HG03196 (cell line): ENCODE measurements around the gene SEMA4A.
"Not testable (repeated sequence)": the region's sequence is repeated elsewhere in the genome, so short reads cannot be mapped to it uniquely, and the experiment has no call there.

Experiments
- ATAC-seq: cut with Tn5 transposase; IDR thresholded peaks from one replicate; pipeline ENCODE4 v1.9.1; 2021; ENCODE audit not compliant: unreplicated experiment

The SEMA4A gene

DNA sequence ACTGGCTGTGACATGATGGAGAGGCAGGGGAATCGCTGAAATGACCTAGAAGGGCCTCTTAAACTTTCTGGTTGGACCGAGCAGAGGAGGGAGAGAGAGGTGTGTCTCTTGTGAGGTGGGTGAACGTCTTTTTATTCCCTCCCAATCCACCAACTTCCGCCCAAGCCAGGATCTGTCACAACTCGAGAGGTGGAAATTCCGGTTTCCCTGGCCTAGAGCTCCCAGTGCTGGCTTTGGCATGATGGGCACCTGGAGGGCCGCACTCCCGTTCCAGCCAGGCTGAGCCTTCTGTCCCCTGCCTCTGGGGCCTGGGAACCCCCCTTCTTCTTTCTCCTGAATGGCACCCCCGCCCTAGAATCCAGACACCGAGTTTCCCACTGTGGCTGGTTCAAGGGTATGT, at the start of gene SEMA4A:
Gene SEMA4A, plus strand, starts transcription at position 224 of the 400 bp plus-strand sequence. CDS start 994 bp downstream, outside the sequence.
- no peak for ATAC-seq

- ATAC-seq, result no peak
Measured at GRCh38 chr1:156104065-156104810, 49.1 kb upstream of the SEMA4A start.

GRCh38 chr1:156104861-156105832, 48.2 kb upstream of the SEMA4A start:
- no peak for ATAC-seq

DNA sequence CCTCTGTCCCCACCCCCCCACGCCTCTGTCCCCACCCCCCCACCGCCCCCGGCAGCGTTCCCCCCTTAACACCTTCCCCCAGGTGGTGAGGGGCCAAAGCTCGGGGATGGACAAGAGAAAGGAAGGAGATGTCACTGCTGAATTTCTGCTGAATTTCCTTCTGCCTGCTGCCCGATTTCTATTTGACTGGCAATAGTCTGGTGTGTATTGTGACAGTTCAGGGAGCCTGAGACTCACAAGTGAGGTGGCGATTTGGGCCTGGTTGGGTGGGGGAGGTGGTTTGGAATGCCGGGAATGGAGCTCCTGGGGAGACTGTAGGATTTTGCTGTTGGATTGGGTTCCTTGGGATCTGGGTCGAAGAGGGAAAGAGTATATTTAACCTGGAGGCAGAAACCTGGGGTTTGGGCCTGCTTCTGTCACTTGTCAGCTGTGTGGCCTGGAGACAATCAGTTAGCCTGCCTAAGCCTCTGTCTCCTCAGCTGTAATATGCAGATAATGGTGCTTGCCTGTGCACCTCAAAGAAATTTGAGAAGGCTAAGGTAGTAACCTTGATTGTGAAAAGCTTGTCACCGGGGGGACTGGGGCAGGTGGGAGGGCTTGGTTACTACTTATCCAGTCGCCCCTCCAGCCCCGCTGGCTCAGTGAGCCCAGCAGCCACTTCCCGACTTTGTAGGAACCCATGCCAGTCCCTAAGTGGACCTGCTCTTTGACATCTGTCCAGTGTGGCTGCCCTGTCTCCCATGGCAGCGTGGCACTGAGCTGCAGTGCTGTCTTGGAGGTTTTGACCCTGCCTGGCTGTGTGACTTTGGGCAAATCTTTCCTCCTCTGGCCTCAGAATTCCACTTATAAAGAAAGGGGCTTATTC, 46.5 kb upstream of the SEMA4A start:
- ATAC-seq, result no peak

DNA sequence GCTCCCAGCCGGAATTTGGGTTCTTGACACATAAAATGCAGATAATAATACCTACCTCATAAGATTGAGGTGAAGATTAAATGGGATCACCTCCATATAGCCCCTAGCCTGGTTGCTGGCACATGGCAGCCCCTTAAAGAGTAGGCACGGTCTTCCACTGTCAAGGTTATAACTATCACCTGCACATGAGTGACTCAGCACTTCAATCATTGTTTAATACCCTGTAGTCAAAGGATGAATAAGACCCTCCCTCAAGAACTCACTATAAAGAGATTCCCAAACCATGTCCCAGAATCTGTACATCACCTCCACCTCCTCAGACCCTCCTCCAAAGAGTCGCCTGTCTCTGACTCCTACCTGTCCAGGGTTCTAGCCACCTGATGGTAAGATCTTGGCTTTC, 45.3 kb upstream of the SEMA4A start:
- no peak for ATAC-seq

DNA sequence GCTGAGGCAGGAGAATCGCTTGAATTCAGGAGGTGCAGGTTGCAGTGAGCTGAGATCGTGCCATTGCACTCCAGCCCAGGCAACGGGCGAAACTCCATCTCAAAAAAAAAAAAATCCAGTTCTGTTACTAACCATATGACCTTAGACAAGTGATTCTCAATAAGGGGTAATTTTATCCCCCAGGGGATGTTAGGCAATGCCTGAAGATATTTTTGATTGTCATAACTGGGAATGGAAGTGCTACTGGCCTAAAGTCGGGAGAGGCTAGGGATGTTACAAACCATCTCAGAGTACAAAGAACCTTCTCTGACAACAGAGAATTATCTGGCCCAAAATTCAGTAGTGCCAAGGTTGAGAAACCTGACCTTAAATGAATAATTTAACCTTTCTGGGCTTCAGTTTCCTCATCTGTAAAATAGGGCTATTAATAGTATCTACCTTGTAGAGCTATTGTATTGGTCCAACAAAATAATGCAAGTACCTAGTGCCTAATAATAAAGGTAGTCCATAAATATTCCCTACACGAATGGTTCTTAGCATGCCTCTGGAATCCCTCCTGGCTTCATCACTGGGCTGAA, 44.6 kb upstream of the SEMA4A start:
- ATAC-seq, result no peak

DNA sequence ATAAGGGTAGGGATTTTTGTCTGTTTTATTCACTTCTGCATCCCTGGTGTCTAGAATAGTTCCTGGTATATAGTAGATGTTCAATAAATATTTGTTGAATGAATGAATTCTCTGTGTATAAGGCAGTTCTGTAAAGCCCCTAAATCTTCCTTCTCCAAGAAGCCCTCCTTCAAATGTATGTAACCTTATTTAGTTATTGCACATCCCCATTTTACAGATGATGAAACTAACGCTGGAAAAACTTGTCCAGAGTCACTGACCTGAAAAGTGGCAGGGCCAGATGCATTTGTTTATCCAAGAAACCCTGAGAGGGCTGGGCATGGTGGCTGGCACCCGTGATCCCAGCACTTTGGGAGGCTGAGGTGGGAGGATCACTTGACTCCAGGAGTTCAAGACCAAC, 43.1 kb upstream of the SEMA4A start:
- no peak for ATAC-seq

DNA sequence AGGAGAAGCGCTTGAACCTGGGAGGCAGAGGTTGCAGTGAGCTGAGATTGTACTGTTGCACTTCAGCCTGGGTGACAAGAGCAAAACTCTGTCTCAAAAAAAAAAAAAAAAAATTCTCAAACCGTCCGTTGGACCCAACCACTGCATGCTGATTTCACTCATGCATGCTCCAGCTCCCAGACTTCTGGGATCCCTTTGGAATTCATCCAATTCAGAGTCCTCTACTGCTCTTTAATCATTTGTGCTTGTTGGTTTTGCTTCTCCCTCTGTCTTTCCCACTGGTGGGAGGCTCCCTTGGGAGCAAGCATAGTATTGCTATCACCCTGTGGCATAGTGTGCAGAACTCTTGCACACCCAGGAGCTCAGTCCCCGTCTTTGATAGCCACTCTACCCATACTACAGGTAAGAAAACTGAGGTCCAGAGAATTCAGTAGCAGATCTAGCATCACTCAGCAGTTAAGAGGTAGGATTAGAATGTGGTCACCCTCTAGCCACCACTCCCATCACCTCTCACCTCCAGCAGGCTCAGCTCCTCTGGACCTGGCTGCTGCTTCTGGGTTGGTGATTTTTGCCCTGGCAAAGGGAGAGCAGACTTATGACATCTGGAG, 41.9 kb upstream of the SEMA4A start:
- no peak for ATAC-seq

- no peak for ATAC-seq
Measured at GRCh38 chr1:156112276-156113137, 40.9 kb upstream of the SEMA4A start.

GRCh38 chr1:156113282-156113950, 40.0 kb upstream of the SEMA4A start:
- ATAC-seq, result no peak

- peak; percentile 54 for ATAC-seq
Measured at GRCh38 chr1:156114101-156114918, 39.1 kb upstream of the SEMA4A start, which contains the start of gene LMNA. Gene LMNA (plus strand): TSS chr1:156114711. CDS start chr1:156114919, 208 bp downstream.

DNA sequence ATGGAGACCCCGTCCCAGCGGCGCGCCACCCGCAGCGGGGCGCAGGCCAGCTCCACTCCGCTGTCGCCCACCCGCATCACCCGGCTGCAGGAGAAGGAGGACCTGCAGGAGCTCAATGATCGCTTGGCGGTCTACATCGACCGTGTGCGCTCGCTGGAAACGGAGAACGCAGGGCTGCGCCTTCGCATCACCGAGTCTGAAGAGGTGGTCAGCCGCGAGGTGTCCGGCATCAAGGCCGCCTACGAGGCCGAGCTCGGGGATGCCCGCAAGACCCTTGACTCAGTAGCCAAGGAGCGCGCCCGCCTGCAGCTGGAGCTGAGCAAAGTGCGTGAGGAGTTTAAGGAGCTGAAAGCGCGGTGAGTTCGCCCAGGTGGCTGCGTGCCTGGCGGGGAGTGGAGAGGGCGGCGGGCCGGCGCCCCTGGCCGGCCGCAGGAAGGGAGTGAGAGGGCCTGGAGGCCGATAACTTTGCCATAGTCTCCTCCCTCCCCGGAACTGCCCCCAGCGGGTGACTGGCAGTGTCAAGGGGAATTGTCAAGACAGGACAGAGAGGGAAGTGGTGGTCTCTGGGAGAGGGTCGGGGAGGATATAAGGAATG, 38.4 kb upstream of the SEMA4A start:
- ATAC-seq, result peak; percentile 6

GRCh38 chr1:156115514-156116374, 37.6 kb upstream of the SEMA4A start:
- ATAC-seq, result no peak

- ATAC-seq, result not testable (repeated sequence)
Measured at GRCh38 chr1:156116731-156117130, 36.7 kb upstream of the SEMA4A start.

DNA sequence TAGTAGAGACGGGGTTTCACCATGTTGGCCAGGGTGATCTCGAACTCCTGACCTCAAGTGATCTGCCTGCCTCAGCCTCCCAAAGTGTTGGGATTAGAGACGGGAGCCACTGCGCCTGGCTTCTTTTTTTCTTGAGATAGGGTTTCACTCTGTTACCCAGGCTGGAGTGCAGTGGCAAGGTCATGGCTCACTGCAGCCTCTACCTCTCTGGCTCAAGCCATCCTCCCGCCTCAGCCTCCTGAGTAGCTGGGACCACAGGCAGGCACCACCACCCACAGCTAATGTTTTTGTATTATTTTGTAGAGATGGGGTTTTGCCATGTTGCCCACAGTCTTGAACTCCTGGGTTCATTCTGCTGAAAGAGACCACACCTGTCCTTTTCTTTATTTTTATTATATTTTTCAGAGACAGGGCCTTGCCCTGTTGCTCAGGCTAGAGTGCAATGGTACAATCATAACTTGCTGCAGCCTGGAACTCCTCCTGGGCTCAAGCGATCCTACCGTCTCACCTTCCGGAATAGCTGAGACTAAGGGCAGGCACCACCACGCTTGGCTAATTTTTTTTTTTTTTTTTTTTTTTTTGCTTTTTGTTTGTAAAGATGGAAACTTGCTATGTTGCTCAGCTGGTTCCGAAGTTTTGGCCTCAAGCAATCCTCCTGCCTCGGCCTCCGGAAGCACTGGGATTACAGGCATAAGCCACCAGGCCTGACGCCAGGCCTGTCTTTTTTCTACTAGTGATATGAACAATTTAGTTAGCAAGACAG, 35.8 kb upstream of the SEMA4A start:
- ATAC-seq, result no peak
